Liver (tissue), 3 donors: ENCODE results near the gene NPC1L1.

ENCODE experiments used
- ATF3 ChIP-seq: IDR thresholded peaks from 2 replicates; pipeline ENCODE4 v1.6.1; 2016; ENCODE audit warnings: antibody characterized with exemption
- CTCF ChIP-seq: fragments of 150-350 bp; IDR thresholded peaks from 2 replicates; pipeline ENCODE4 v1.5.1; 2017; ENCODE audit warnings: improper control_type of control experiment, low read depth, low read length; ENCODE audit not compliant: missing input control
- EGR1 ChIP-seq, 2 donors: IDR thresholded peaks; 2 replicates each; pipeline ENCODE4 v1.6.1; 2016 to 2018; ENCODE audit warnings: antibody characterized with exemption in 2 of 2, low read depth in 2 of 2
- FOXA1 ChIP-seq: IDR thresholded peaks from 2 replicates; pipeline ENCODE4 v1.6.1; 2016; ENCODE audit warnings: antibody characterized with exemption
- HNF4A ChIP-seq, 2 donors: conservative IDR thresholded peaks; 2 replicates each; pipeline ENCODE4 v1.6.1; 2016; ENCODE audit warnings: antibody characterized with exemption in 2 of 2, mild to moderate bottlenecking in 2 of 2
- RAD21 ChIP-seq, 2 donors: IDR thresholded peaks; 2 replicates each; pipeline ENCODE4 v1.6.1; 2016; ENCODE audit warnings: antibody characterized with exemption in 2 of 2, mild to moderate bottlenecking in 2 of 2
- REST ChIP-seq: IDR thresholded peaks from 2 replicates; pipeline ENCODE4 v1.6.1; 2016; ENCODE audit warnings: antibody characterized with exemption, mild to moderate bottlenecking
- SP1 ChIP-seq: IDR thresholded peaks from 2 replicates; pipeline ENCODE4 v1.6.1; 2018; ENCODE audit warnings: antibody characterized with exemption, mild to moderate bottlenecking
- TAF1 ChIP-seq: conservative IDR thresholded peaks from 2 replicates; pipeline ENCODE4 v1.6.1; 2016; ENCODE audit warnings: antibody characterized with exemption, mild to moderate bottlenecking
- ZBTB33 ChIP-seq: IDR thresholded peaks from 2 replicates; pipeline ENCODE4 v1.6.1; 2016; ENCODE audit warnings: antibody characterized with exemption
- donor health status: healthy.
- donor health status: healthy.

GRCh38 chr7:44489955-44490350 is 51.2 kb downstream of the NPC1L1 start:
- TF ChIP-seq CTCF = no peak
- no peak for TF ChIP-seq TAF1
- no peak for TF ChIP-seq RAD21 (IDR thresholded peaks at IDR 0.05)
- TF ChIP-seq ZBTB33 = no peak
- TF ChIP-seq EGR1 (IDR thresholded peaks at IDR 0.05; ENCODE audit: low read depth in 2 of 2) = no peak
- TF ChIP-seq FOXA1 = no peak
- TF ChIP-seq REST = no peak
- TF ChIP-seq HNF4A (conservative IDR thresholded peaks at IDR 0.05) = no peak
- TF ChIP-seq SP1 = no peak
- TF ChIP-seq ATF3 = no peak
